Activated gamma-delta T cell treated with Interleukin-2 at 50 U/mL for 16 hours (primary cell): Measurements from ENCODE around the gene WDR91.

Source experiments
- DNase-seq: peaks from one replicate; pipeline ENCODE4 v3.0.0-alpha.2; 2020

WDR91 gene

DNA sequence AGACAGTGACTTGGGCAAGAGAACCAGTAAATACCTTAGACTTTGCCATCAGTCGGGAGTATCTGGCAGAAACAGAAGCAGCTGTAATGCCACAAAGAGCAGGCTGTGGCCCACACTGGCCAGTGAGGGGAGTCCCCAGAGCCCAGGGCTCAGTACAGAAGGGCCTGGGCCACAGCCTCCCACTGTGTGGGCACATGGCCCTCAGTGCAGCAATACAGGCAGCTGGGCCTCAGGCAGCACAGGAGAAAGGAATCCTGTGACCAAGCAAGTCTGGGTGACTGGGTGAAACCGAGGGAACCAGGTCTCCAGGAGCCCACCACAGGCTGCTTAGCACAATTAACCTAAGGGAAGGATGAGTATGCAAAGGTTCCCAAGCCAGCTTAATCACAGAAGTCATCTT lies 14.0 kb downstream of the WDR91 start:
- DNase-seq = no peak

DNA sequence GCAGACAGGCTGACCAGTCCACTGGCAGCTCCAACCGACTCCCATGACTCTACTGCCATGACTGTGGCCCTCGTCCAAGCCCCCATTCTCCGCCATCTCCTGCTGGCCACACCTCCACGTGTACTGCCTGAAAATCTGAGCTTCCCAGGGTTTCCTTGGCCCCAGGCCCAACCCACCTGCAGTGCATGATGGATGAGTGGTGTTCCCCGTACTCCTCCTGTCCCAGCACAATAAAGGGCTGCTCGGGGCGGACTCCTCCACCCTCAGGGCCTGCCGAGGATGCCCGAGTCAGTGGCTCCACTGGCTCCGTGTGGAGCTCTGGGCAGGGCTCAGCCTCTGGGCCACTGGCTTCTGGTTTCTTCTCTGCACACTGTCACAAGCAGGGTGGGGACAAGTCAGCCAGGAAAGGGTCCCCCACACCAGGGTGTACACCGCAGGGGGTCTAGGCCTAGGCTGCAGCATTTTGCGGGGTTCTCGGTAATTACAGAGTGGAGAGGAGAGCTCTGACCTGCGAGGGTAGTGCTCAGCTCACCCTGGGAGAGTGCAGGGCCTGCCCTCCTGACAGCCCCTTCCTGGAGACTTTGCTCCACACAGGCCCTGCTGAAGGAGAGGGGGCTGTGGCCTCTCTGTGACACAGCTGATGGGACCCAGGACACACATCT lies 15.2 kb downstream of the WDR91 start:
- DNase-seq = no peak

DNA sequence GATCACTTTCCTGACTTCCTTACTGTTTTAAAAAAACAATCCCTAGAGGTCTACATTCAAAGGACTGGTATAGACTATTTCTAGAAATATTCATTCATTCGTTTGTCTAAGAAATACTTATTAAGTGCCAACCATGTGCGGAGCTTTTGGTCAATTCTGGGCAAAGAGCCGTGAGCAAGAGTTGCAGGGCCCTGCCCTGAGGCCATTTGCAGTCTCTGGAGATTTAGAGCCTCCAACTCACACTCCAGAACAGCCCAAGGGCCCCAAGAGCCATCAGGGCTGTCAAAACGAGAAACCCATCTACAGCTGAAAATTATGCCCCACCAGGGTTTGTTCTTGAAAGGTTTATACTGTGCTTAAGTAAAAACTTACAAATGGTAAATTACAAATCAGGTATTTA lies 16.2 kb downstream of the WDR91 start:
- no peak for DNase-seq

DNA sequence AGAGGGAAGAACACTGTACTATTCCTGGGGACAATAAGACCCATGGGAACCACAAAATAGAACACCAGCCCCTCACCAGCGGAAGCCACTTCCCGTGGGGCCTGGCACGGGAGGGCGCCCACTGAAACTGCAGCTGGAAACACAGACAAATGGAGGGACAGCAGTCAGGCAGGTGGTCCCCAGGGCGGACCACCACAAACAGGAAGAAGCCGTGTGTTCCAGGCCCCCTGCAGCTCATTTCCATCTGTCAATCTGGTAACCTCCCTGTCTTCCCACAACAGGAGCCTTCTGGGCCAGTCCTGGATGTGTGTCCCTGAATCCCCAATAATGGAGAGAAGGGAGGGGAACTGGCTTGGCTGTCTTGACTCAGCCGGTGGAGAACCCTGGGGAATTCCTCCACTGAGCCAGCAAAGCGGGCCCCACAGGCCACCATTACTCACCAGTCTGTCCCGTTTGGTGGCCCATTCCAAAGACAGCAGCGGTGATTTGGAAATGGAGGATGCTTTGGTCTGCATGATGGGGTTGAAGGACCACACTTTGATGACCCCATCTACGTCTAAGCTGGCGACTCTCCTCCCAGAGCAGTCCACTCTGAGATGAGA lies 16.7 kb downstream of the WDR91 start:
- no peak for DNase-seq

DNA sequence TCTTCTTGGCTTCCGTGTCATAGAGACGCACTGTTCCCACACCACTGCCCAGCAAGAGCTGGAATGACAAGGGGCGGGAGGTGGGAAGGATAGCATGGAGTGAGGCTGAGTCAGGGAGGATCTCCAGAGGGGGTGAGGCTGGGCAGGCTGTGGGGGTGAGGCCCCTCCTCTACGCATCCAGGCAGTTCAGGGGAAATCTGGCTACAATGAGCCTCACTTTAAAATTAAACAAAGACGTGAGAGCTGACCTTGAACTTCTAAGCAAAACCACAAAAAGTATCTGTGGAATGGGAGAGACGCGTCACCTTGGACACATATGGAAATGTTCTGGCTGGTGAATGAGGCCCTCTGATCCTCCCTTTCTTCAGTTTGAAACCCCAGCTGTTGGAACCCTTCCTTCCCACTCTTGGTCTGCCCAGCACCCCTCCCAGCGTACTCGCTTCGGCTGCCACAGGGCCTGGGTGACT lies 17.7 kb downstream of the WDR91 start:
- no peak for DNase-seq

DNA sequence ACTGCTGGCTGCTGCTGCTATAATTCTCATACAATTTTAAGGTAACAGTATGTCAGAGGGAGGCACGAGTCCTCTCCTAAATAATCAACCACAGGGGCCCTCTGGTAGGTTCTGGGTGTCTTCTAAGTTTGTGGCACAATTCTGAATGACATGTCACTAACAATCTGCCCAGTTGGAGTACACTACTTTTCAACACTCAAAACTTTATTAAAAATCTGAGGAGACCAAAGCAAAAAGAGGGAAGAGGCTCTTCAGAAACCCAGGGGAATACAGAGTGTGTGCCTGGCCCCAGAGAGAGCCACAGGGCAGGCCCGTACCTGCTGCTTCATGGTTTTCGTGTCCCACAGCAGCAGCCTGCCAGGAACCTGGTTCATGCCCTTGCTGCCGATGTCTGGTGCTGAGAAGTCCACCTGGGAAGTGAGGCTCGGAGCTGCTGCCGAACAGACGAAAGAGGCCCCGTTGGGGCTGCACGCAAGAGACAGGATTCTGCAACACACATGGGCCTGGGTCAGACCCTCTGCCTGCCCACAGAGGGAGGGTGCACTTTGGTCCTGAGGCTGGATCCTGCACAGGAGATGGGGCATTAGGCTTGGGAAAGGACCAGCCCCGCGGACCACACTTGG lies 18.3 kb downstream of the WDR91 start:
- no peak for DNase-seq

DNA sequence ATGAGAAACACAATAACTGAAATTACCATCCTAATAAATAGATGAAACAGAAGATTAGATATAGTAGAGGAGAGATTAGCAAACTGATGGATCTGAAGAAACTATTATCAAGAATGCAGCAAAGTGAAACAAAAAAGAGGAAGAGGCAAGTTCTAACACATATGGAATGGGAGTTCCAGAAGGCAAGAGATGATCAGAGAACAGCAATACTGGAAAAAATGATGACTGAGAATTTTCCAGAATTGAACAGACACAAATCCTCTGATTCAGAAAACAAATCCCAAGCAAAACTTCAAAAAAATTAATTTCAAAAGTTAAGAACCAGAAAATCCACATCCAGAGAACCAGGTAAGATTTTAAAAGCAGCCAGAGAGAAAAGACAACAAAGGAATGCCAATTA lies 20.6 kb downstream of the WDR91 start:
- DNase-seq = no peak

DNA sequence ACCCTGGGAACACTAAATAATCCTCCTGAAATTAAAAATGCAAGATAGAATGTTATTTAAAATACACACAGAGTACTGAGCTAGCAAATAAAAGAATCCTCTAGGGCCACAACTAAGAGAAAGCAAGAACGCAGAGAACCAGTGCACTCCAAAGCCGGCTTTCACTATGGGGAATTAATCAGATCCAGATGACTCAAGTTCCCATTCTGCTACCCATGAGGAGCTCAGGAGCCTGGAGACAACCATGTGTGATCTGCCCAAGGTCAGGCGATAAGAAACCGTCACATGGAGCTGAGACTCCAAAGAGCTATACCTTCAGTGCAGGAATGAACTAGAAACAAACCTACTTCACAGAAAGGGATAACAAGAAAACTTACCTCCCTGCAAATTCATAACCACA lies 21.4 kb downstream of the WDR91 start:
- no peak for DNase-seq

DNA sequence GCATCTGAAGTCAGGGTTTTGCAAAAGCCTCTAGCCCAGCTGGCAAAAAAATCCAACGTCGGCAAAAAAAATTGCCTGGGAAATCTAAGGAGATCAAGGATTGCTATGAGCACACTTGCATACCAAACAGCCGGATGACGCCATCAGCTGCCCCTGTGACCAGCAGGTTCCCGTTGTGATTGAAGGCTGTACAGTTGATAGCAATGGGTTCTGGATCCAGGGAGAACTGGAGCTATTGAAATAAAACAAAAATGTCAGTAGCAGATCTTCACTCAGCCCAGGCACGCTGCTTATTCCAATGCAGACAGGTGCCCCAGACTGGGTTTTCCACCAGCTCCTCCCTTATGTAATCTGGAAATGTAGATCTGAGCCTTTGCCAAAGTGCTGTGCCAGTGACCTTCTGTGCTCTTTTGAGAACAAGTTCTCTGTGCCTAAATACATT lies 22.1 kb downstream of the WDR91 start:
- no peak for DNase-seq

DNA sequence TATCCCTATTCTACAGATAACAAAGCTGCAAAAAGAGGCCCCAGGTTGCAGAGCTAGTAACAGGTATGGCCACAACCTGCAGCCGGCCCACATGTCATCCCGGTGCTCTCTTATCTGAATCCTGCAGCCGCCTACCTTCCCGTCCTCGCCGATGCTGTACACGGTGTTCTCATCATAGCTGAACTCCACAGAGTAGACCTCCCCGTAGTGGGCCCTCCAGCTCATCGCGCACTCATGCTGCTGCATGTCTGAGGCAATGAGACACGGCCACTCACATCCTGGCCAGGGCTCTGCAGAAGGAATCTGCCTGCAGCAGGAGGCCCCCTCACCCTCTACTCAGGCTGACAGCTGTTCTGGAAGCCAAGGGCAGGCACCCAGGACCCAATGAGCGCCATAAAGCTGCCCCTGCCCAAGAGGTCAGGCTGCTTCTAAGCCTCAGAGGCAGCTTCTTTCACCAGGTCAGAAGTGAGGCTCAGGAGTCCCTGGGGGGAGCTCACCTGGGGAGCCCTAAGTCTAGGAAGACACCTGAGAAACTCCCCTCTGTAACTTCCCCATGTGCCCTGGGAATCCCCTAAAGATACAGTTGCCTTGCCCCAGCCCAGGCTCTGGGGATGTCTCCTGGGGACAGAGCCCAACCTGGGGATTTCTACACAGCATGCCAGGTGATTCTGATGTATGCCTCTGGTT lies 22.9 kb downstream of the WDR91 start:
- DNase-seq = no peak

DNA sequence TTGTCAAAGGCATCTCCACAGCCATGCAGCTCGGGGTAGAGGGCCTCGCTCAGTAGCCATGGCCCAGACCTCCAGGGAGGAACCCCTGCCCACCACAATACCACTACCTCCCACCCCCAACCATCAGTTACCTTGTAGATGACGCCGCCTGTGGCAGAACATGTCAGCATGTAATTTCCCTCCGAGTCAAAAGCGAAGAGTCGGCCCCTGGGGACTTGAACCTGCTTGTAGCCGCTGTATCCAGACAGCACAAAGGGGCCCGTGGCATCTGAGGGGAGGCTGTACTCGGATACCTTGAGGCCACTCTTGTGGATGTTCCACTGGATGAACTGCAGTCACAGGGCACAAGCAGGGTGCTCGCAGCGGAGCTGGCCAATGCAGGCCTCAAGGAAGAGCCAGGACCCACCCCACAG lies 24.5 kb downstream of the WDR91 start:
- no peak for DNase-seq

DNA sequence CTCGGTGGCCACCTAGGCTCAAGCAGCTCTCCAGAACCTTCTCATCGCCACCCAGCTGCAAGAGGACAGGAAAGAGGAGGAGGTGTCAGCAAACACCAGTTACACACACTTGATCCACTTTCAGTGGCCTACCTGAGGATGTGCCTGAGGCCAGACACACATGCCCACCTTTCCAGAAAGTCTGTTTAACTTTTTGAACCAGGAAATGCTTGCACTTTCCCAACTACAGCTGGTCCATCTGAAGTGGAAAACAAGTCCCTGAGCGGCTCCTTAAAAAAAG lies 25.1 kb downstream of the WDR91 start:
- no peak for DNase-seq

DNA sequence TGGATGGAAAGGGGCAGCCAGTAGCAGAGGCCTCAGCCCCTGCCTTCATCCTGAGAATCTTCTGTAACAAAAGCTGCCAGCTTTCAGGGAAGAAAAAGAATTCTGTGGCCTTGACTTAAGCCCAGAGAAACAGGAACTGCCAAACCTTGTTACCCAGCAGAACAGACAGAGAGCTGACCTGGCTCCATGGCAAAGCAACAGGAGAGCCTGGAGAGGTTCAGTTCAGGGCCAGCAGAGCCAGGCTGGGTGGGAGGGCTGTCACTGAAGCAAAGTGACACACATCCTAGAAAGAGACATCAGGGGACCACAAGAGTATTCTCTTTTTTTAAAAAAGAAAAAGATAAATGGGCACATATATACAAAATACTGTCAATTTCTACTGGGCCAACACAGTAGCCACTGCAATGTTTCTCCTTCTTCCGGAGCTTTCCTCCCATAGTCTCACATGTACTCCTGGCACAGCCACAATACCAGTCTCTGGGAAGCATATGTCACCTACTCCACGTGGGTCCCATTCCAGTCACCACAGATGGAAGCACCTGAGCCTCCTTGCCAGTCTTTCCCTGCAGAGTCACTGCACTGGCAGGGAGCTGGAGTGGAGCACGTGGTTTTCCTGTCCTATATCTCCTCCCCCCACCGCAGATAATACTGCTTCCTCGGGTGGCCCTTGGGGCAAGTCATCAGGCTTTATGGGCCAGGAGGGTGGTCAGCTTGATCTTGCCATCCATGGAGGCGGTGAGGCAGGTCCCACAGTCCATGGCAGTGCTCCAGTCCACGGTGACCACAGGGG lies 25.7 kb downstream of the WDR91 start:
- DNase-seq = no peak

DNA sequence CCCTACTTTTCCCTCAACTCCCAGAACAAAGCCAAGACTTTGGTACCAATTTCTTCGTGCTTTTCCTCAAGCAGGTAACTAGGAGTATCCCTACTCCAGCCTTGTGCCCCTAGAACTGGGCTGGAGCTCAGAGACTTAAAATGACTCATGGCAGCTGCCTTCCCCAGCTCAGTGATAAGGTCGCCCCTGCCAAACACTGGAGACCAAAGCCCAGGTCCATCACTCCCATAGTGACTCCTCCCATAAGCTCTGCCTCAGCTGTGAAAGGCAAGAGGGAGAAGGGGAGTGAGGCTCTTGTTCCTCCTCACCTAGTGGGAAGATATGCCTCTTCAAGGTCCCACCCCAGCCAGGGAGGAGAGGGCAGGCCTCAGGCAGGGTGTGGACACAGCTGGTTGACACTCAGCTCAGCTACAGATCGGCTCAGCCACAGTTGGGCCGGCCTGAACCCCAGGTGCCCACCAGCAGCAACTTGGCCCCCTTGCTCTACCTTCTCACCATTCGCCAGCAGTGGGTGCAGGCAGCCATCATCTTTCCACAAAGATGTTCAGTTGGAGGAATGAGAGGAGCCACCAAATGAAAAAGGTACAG lies 27.0 kb downstream of the WDR91 start:
- DNase-seq = no peak

DNA sequence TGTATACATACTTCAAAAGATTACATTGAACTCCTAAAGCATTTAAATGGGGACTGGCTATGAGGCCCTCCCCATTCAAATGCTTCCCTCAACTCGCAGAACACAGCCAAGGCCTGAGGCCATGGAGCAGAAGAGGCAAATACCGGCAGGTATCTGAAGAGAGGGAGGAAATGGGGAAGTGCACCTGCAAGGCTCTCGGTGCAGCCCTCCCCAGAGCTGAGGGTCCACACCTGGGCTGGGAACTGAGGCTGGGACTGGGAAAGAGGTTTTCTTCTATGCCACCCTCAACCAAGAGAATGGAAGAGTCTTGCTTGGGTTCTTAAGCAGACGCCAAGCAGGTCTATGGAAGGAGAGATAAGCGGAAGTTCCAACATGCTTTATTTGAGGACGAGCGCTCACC lies 27.8 kb downstream of the WDR91 start:
- no peak for DNase-seq

DNA sequence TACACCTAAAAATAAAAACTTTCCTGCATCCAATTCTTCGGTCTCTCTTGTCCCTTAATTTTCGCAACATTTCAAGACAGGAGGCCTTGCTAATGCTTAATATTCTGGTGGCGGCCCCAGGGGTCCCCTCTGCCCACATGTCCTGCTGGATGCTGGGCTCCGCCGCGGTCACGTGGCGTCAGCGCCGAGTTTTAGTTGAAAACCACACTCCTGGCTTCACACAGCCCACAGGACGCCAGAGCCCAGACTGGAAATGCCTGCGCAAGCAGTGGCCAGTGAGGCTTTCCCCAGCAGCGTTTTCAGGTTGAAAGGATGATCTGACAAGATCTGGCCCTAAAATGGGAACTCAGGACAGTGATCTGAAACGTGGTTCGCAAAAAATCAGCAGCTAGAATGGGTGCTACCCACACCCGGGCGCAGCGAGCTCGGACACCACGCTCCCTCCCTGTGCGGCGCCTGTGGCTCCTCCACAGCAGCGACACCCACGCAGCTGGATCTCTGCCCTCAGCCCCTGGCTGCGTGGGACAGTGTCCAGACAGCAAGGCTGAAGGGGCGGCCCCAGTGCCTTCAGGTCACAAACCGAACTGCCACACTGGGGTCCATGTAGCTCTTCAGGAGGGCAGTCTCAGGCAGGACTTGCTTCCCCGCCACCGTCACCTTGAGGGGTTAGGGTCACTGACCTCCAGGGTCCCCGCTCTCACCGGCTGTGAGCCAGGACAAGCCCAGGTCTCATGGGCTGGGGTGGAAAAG lies 29.2 kb downstream of the WDR91 start:
- no peak for DNase-seq

DNA sequence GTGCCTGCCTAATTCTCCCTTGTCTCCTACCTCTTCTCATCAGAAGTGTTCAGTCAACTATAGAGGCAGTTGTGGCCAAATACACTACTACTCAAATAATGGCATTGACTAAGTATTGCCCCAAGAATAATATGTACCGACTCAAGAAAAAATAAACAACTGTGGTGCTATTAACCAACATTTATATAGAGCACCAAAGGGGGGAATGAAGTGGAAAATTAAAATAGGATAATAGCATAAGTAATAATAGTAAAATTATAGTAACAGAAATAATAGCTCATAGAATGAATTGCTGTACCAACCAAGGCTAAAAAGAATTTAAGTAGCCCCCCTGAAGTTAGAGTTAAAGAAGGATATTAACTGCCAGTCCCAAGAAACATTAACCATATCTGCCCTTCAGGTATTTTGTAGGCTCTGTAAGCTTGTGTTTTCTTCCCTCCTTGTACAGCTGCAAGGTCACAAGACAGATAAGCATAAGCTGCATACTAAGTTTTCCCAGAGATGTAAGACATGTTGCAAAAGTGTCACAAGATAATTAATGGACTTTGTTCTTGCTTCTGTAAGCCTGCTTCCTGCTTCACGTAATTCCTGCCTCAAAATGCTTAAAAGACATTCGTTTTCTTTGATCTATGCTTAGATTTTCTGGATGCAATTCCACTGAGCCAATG lies 29.9 kb downstream of the WDR91 start:
- DNase-seq = no peak

DNA sequence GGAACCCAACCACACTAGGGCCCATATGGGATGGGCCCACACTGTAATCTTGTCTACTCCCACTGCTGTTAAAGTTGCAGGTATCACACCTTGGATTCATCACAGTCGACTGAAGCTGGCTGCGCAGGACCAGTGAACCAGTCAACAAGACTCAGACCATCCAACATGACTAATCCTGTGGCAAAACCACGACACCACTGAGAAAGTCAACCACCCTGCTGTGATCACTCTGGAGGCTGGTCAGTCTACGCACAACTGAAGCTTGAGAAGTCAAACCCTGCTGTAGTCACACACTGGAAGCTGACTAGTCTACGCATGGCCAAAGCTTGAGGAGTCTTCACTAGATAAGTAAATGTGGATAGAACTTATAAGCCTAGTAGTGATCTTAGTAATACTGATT lies 31.2 kb downstream of the WDR91 start:
- DNase-seq = no peak

DNA sequence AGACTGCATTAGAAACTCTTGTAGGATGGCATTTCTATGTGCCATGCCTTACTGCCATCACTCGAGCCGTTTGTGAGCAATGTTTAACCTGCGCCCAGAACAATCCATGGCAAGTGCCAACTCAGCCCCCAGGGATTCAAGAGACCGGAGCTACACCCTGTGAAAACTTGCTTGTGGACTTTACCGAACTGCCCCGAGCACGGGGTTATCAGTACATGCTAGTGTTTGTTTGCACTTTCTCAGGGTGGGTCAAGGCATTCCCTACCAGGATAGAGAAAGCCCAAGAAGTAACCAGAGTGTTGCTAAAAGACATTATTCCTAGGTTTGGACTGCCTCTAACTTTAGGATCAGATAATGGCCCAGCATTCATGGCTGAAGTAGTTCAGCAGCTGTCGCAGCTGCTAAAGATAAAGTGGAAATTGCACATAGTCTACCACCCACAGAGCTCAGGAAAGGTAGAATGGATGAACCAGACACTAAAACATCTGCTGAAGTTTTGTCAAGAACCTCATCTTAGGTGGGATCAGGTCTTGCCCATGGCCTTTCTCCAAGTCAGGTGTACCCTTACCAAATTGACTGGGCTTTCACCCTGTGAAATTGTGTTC lies 31.9 kb downstream of the WDR91 start:
- no peak for DNase-seq

DNA sequence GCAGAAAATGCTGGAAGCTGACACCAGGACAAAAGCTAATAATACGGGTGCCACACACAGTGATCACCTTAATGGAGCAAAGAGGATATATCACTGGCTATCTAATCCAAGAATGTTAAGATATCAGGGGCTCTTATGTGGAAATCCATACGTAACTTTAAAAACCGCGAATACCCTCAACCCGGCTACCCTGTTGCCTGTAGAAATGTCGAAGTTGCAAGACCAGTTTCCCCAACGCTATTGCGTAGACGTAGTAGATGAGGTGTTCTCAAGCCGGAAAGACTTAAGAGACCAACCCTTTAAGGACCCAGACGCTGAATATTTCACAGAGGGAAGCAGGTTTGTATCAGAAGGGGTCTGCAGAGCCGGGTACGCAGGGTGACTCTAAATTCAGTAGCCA lies 33.0 kb downstream of the WDR91 start:
- no peak for DNase-seq

DNA sequence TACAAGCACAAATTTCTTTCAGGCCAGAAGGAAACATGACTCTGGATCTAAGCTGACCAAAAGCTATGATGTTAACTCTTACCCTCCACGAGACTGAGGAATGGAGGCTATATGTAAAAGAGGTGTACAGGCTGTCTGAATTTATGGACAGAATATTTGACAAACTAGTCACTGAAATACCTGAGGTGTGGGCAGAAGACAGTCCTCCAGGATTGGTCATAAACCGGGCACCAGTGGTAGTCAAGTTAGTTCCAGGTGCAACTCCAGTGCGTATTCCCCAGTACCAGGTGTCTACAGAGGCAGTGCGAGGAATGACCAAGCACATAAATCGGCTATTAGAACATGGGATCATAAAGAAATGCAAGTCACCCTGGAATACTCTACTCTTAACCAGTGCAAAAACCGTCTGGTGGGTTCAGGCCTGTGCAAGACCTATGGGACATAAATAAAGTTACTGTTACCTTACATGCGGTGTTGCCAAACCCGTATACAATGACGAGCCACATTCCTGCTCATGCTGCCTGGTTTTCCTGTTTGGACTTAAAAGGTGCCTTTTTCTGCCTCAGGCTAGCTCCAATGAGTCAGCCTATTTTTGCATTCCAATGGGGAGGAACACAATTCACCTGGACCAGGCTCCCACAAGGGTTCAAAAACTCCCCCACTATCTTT lies 34.2 kb downstream of the WDR91 start:
- DNase-seq = no peak
